Stimulated activated CD8-positive, alpha-beta memory T cell treated with anti-CD3 and anti-CD28 coated beads, Interleukin-12 subunit alpha, Interleukin-12 subunit beta, amount 100 ng/mL, for 24 hours (primary cell): ENCODE results near the gene CLEC16A.

Experiments
- DNase-seq: peaks from one replicate; pipeline ENCODE4 v3.0.0-alpha.2; 2020; ENCODE audit errors: extremely low read depth

The CLEC16A gene

DNA sequence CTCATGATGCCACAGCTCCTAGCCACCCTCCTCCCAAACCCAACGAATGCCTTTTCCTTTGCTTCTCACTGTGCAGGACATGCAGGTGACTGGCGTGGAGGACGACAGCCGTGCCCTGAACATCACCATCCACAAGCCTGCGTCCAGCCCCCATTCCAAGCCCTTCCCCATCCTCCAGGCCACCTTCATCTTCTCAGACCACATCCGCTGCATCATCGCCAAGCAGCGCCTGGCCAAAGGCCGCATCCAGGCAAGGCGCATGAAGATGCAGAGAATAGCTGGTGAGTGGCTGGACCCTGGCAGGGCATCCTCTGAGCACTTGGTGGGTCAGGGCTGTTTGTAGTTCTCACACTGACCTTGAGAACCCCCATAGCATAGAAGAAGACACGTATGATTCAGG is 179.3 kb downstream of the CLEC16A start:
- no peak for DNase-seq

- no peak for DNase-seq
Measured at GRCh38 chr16:11125936-11126335, 181.6 kb downstream of the CLEC16A start.

GRCh38 chr16:11126399-11127054 is 182.2 kb downstream of the CLEC16A start:
- DNase-seq: no peak

DNA sequence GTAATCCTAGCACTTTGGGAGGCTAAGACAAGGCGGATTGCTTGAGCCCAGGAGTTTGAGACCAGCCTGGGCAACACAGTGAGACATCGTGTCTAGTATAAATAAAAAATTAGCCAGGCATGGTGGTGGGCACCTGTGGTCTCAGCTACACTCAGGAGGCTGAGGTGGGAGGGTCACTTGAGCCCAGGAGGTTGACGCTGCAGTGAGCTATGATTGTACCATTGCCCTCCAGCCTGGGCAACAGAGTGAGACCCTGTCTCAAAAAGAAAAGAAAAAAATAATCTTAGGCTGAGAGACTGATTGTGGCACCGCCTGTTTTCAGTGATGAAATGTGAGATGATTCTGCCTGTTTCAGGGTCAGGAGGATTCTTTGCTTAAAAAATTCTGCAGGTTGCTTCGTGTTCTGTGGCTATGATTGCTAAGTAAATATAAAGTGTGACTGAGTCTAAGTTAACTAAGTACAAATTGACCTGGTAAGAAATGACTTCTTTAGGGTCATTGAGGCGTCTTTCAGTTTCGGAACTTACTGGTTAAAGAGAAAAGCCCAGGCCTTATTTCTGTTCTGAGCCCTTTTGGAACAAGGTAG is 183.3 kb downstream of the CLEC16A start:
- no peak for DNase-seq

GRCh38 chr16:11128211-11129141 is 184.1 kb downstream of the CLEC16A start:
- DNase-seq: no peak

- DNase-seq: no peak
Measured at GRCh38 chr16:11129378-11129781, 185.0 kb downstream of the CLEC16A start.

DNA sequence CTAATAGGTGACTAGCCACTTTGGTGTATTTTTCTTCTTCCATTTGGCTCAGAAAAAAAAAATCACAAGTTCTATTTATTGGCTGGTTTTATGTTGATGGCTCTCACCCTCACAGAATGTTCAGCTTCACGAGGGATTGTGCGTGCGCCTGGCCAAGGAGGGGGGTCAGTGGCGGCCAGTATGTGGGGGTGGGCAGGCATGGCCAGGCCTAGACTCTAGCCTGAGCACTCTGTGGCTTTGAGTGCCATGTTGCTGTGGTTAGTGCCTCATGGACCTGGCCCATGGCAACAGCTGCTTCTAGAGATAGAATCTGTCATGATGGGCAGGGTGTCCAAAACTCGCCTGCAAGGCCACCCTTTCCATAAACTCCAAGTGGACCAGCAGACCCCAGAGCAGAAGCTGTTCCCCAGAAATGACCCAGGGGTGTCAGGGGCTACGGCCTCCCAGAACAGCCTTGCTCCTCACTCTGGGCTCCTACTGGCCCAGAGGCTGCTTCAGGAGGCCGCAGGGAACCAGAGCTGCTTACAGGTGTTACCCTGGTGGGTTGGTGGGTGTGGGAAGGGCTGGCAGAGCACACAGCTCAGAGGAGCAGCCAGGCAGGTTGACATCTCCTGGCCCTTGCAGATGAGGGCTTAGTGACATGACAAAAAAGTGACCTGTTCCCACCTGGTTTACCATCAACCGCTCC is 186.8 kb downstream of the CLEC16A start:
- DNase-seq: no peak

GRCh38 chr16:11131706-11132105 is 187.3 kb downstream of the CLEC16A start:
- no peak for DNase-seq

DNA sequence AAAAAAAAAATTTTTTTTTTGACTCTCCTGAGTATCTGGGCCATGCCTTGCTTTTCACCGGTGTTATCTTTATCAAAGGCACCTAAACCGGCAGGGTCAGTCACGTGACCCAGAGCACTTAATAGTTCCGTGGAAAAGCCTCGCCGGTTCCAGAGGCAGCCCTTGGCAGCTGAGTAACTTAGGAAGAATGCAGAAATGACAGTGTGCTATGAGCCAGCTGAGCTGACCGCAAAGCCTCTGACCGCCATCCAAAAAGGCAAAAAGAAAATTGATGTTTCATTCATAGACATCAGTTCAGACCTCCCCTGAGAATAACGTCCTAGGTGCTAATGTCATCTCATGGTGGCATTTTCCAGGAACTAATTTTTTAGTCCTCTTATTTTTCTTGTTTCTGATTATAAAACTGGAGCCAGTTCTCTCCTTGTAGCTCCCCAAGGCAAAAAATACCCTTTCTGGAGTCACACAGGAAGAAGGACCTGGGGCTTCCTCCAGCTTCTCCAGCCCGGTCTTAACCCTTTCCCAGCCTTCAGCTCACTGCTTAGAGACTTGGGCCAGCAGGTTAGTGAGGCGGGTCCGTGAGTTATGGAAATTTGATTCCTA is 189.1 kb downstream of the CLEC16A start:
- no peak for DNase-seq

GRCh38 chr16:11134722-11135463 is 190.5 kb downstream of the CLEC16A start:
- DNase-seq: no peak

DNA sequence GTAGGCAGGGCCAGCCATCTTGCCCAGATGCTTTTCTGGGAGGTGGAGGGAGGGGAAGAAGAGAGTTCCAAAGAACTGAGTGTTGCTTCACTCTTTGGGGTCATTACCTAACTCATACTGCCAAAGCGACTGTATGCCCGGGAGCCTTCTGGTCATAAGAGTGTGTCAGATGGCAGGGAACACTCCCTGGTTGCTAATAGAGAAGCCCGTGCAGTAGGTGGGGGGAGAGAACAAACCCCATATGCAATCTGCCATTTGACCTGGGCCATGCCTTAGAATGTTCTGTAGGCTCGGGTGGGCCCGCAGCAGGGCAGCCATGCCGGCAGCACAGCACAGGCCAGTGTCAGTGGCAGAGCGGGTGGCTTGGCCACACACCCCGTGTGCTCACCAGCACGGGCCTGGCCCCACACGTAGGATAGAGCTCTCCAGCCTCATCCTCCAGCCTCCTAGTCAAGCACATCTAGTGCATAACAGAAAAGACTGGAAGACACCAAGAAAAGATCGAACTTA is 191.2 kb downstream of the CLEC16A start:
- DNase-seq: no peak

- DNase-seq: no peak
Measured at GRCh38 chr16:11136600-11136999, 192.2 kb downstream of the CLEC16A start.

DNA sequence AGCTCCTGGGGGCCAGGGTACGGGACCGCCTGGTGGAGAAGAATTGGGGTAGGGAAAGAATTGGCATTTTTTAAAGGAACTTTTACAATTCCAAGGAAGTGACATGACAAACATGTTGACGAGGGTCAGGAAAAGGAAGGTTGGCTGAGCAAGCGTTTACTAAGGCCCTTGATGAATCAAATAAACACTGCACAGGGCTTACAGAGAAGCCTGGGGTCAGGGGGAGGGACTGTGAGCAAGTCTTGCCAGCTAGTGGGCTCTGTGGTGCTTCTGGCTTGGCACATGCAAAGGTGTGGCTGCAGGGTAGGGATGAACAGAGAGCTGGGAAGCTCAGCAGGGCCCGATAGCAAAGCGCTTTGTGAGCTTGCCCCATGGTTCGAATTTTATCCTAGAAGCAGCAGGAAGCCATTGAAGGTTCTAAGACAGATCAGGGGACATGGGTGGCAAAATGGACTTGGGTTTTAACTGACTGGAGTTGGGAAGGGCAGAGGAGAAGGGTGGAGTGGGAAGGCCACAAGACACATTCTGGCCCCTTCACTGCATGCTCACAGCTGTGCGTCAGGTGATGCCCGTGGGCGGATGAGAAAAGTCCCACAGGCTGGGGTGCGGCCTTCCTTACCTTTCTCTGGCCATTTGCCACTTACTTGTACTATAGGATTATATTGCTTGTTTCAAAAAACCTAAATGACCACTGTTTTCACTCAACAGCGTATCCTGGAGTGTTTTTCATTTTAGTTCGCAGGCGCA is 193.8 kb downstream of the CLEC16A start:
- DNase-seq: no peak

DNA sequence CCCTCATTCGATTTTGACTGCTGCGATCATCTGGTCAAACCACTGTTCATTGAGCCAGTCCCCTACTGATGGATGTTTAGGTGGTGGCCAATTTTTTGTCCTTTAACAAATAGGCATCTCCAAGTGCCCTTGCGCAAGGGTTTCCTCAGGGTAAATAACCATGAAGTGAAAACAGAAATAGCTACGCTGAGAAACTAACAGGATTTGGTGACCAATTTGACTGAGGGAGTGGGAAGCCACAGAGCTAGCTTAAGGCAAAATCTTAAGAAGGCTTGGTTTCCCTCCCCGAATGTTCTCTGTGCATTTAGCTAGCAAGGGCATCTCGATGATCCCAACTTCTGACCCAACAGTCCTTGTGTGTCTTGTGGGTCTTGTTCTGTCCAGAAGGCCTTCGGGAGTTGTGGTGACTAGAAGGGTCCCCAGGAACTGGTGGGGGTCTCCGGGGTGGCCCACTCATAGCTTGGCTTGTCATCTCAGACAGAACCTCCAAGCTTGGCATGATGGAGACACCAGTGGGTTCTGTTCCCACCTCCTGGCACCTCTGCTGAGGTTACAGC is 194.5 kb downstream of the CLEC16A start:
- no peak for DNase-seq

DNA sequence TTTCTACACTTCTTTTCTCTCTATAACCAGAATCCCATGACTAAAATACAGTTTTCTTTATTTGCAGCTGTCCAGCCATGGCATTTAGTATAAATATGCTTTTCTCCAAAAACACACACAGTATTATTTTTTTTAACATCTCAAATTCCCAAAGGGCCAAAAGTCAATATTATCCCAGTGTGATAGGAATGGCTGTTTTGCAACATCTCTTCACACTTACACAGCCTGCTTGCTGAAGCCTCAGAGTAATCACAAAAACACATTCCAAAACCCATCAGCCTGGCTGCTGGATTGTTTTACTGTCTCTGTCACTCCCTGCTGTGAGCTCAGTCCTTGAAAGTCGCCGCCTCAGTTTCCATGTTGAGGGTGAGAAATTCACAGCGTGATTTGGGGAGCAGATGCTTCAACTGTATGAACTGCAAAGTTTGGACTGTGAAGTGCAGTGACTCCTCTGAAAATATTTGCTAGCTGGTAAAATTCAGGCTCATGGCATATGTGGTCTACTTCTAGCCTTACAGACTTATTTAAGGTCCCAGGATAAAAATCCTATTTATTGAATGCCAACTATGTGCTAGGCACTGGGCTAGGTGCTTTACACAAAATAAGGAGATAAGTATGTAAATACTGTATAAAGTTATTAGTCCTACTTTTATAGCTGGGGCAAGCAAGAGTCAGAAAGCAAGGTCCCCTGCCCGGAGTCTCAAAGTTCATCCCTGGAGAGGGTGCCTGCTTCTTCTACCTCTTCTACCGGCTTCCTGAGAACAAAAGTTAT is 195.1 kb downstream of the CLEC16A start:
- DNase-seq: no peak

- DNase-seq: no peak
Measured at GRCh38 chr16:11140098-11140375, 195.7 kb downstream of the CLEC16A start.

- no peak for DNase-seq
Measured at GRCh38 chr16:11140466-11140865, 196.1 kb downstream of the CLEC16A start.

DNA sequence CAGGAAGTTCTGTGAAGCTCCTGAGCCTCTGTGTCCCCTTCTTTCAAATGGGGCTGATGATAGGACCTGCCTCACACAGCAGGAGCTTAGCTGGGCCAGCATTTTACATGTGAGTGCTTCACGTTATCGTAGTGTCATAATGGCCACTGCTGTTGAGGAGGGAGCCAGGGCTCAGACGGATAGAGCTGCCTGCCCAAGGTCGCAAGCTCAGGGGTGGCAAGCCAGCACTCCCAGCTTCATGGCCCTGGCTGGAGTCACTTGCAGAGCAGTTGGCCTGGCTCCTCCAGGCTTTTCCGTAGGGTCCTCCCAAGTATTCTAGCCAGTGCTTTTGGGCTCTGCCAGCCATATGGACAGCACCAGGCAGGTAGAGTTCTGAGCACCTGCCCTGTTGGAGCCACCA is 196.5 kb downstream of the CLEC16A start:
- DNase-seq: no peak
